HUDEP-2 (cell line): ENCODE results near the gene TMPRSS11A.

Experiments
- DNase-seq, 76 experiments: peaks; one replicate each; lab custom pipeline; 2025; ENCODE audit not compliant: unreplicated experiment in 76 of 76; lab: John Stamatoyannopoulos, UW

Gene TMPRSS11A

GRCh38 chr4:67963356-67963755, at the start of gene TMPRSS11A:
TSS of gene TMPRSS11A (minus strand) at chr4:67963493. CDS start at chr4:67963393, 100 bp downstream.
- DNase-seq, result no peak

GRCh38 chr4:68011684-68012083, 48.4 kb upstream of the TMPRSS11A start:
- DNase-seq, result no peak

- no peak for DNase-seq
These were observed 39.6 kb upstream of the TMPRSS11A start for GRCh38 chr4:68002906-68003305.

- DNase-seq, result no peak
These were observed 32.8 kb upstream of the TMPRSS11A start for GRCh38 chr4:67996127-67996526.

- DNase-seq, result no peak
These were observed 25.7 kb upstream of the TMPRSS11A start for GRCh38 chr4:67988991-67989390.

- no peak for DNase-seq
These were observed 20.0 kb upstream of the TMPRSS11A start for GRCh38 chr4:67983333-67983732.

GRCh38 chr4:67980512-67980911, 17.2 kb upstream of the TMPRSS11A start:
- DNase-seq, result no peak

- DNase-seq, result no peak
These were observed 10.3 kb upstream of the TMPRSS11A start for GRCh38 chr4:67973608-67974007.

GRCh38 chr4:67954890-67955289, 8.4 kb downstream of the TMPRSS11A start:
- no peak for DNase-seq

- DNase-seq, result no peak
These were observed 22.2 kb downstream of the TMPRSS11A start for GRCh38 chr4:67941074-67941473.

GRCh38 chr4:67940506-67940905, 22.8 kb downstream of the TMPRSS11A start:
- DNase-seq, result no peak

GRCh38 chr4:67939195-67939594, 24.1 kb downstream of the TMPRSS11A start:
- no peak for DNase-seq

GRCh38 chr4:67935888-67936287, 27.4 kb downstream of the TMPRSS11A start:
- DNase-seq, result no peak

- DNase-seq, result no peak
These were observed 28.7 kb downstream of the TMPRSS11A start for GRCh38 chr4:67934628-67935027.

GRCh38 chr4:67933755-67934154, 29.5 kb downstream of the TMPRSS11A start:
- DNase-seq, result no peak

- no peak for DNase-seq
These were observed 30.3 kb downstream of the TMPRSS11A start for GRCh38 chr4:67933038-67933437.

GRCh38 chr4:67931256-67931655, 32.0 kb downstream of the TMPRSS11A start:
- DNase-seq, result no peak

GRCh38 chr4:67929426-67929825, 33.9 kb downstream of the TMPRSS11A start:
- no peak for DNase-seq

GRCh38 chr4:67928546-67928945, 34.7 kb downstream of the TMPRSS11A start:
- no peak for DNase-seq

- no peak for DNase-seq
These were observed 36.0 kb downstream of the TMPRSS11A start for GRCh38 chr4:67927251-67927650.

- DNase-seq, result no peak
These were observed 36.8 kb downstream of the TMPRSS11A start for GRCh38 chr4:67926485-67926884.

GRCh38 chr4:67922697-67923096, 40.6 kb downstream of the TMPRSS11A start:
- DNase-seq, result peak in 2 of 76 experiments; percentile 19 to 39

- DNase-seq, result peak in 1 of 76 experiments; percentile 9
These were observed 44.9 kb downstream of the TMPRSS11A start for GRCh38 chr4:67918428-67918827.
